Esophagus muscularis mucosa (tissue), 4 donors: ENCODE results near the gene GTF3C5. TPM values are rescaled to one million over a fixed set of nuclear protein-coding genes. Genes with fewer than 3 reads are reported as not detected.

Experiments used
- DNase-seq: peaks from one replicate; pipeline ENCODE4 v3.0.0-alpha.2; 2017; ENCODE audit errors: extremely low spot score
- H3K27ac ChIP-seq, 4 donors: fragments of 200-600 bp; sonication (generic); replicated peaks in 1 of 4; 1 replicate in 3 of 4; 2 replicates in 1 of 4; pipeline ENCODE4 v1.5.1; 2016 to 2019; ENCODE audit warnings: mild to moderate bottlenecking in 1 of 4
- H3K27me3 ChIP-seq, 4 donors: fragments of 200-600 bp; sonication (generic); one replicate each; pipeline versions ENCODE4 v1.5.1 to v1.6.0; 2016 to 2019
- H3K36me3 ChIP-seq, 4 donors: fragments of 200-600 bp; sonication (generic); one replicate each; pipeline ENCODE4 v1.5.1; 2016 to 2019
- H3K4me1 ChIP-seq, 4 donors: fragments of 200-600 bp; sonication (generic); one replicate each; pipeline ENCODE4 v1.5.1; 2016 to 2019
- H3K4me3 ChIP-seq, 4 donors: fragments of 200-600 bp; sonication (generic); 1 replicate in 2 of 4; 2 replicates in 2 of 4; pipeline ENCODE4 v1.5.1; 2016 to 2019; ENCODE audit warnings: mild to moderate bottlenecking in 4 of 4, moderate library complexity in 1 of 4
- H3K9me3 ChIP-seq, 4 donors: fragments of 200-600 bp; sonication (generic); 1 replicate in 3 of 4; 2 replicates in 1 of 4; pipeline ENCODE4 v1.5.1; 2016 to 2019
- EP300 ChIP-seq: sonication (generic); formaldehyde crosslinking; IDR thresholded peaks from one replicate; pipeline ENCODE4 v1.6.1; 2017; ENCODE audit warnings: antibody characterized with exemption
- POLR2A ChIP-seq: fragments of 450-650 bp; IDR thresholded peaks from one replicate; pipeline ENCODE4 v1.6.1; 2017; ENCODE audit warnings: antibody characterized with exemption, moderate library complexity, mild to moderate bottlenecking, low read depth
- POLR2AphosphoS5 ChIP-seq, 2 donors: sonication (generic); formaldehyde crosslinking; IDR thresholded peaks; one replicate each; pipeline ENCODE4 v1.6.1; 2017; ENCODE audit warnings: antibody characterized with exemption in 2 of 2
- WGBS: methylation state at CpG from one replicate; pipeline ENCODE4 v1.1.5; 2018; 5-methylcytosine and 5-hydroxymethylcytosine counted together
- intact Hi-C: fragments of 100-400 bp; cut with DNase I; formaldehyde crosslinking; loops from one replicate; pipeline ENCODE4 v1.15.1; 2023
- total RNA-seq, 4 donors: library from RNA; depleted of rRNA; stranded (reverse); fragments of >200 nt; gene quantifications; one replicate each; pipeline versions ENCODE4 v1.1.0 to v1.2.1, GENCODE V29; 2016
- TF ChIP-seq, protein P1 (sequence below), 3 experiments: fragments of 200-600 bp in 2 of 3; fragments of 450-650 bp in 1 of 3; sonication (generic) in 2 of 3; IDR thresholded peaks; one replicate each; pipeline ENCODE4 v1.5.1; 2017 to 2019; ENCODE audit warnings: antibody characterized with exemption in 3 of 3, mild to moderate bottlenecking in 2 of 3, moderate library complexity in 1 of 3

GTF3C5 gene
- total RNA-seq, 4 donors from 2014 or later: 38.9 to 58.1 (median 42.4) TPM

DNA sequence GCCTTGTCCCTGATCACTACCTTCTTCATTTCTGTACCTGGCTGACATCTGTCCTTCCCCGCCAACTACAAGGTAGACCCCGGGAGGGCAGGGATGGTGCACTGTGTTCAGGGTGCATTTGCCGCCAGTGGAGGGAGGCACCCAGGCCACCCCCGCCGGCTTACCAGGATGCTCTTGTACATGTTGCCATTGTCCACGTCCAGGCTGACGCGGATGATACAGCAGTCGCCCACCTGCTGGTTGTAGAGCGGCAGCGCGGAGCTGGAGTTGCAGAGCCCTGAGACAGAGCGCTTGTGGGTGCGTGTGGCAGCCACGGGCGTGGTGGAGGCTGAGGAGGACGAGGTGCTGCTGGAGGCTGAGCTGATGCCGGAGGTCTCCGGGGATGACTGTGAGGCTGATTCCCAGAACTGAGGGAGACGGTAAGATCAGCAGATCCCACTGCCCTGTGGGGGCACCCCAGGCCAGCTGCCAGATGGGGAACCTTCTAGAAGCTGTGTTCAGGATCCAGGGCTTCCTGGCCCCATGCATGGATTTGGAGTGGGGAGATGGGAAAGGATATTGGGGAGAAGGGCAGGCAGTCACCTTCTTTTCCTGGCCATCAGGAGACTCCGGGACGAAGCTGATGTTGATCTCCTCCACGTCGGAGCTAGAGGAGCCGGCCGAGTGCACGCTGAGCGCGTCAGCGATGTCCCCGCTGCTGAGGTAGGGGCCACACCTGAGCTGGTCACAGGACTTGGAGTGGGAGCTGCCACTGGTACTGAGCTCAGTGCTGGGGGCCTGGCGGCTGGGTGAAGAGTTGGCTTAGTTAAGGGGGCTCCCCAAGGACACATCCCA is 70.8 kb downstream of the GTF3C5 start:
- H3K27ac ChIP-seq: no peak overlapping the region
- no peaks in the 10 kb centered on the region for H3K27me3 ChIP-seq
- WGBS: 94% methylated on average over 27 of the region's 32 CpGs
- H3K4me3 ChIP-seq: no peak overlapping the region
- no peak for DNase-seq
- TF ChIP-seq EP300 (no peak), POLR2A (no peak), POLR2AphosphoS5 (IDR thresholded peaks at IDR 0.05) (no peak)
- TF ChIP-seq, protein P1, sequence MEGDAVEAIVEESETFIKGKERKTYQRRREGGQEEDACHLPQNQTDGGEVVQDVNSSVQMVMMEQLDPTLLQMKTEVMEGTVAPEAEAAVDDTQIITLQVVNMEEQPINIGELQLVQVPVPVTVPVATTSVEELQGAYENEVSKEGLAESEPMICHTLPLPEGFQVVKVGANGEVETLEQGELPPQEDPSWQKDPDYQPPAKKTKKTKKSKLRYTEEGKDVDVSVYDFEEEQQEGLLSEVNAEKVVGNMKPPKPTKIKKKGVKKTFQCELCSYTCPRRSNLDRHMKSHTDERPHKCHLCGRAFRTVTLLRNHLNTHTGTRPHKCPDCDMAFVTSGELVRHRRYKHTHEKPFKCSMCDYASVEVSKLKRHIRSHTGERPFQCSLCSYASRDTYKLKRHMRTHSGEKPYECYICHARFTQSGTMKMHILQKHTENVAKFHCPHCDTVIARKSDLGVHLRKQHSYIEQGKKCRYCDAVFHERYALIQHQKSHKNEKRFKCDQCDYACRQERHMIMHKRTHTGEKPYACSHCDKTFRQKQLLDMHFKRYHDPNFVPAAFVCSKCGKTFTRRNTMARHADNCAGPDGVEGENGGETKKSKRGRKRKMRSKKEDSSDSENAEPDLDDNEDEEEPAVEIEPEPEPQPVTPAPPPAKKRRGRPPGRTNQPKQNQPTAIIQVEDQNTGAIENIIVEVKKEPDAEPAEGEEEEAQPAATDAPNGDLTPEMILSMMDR (IDR thresholded peaks at IDR 0.05): no peak
- intact Hi-C loops: loop anchor here (10.0 kb wide), 1 partner anchor 233 kb away; the partner anchor contains the start of gene SURF6
- peaks cover 0 to 3% (median 0%) of the 10 kb centered on the region in 4 donors for H3K9me3 ChIP-seq
- H3K36me3 ChIP-seq: peaks cover 78 to 100% (median 95%) of the 10 kb centered on the region in 4 donors
- H3K4me1 ChIP-seq: peaks cover 0 to 5% (median 2%) of the 10 kb centered on the region in 4 donors

- 98% methylated on average over 10 of the region's 21 CpGs for WGBS
- Histone ChIP-seq H3K27me3 (no peaks in the 10 kb centered on the region), H3K4me3 (no peak overlapping the region), H3K27ac (no peak overlapping the region), H3K4me1 (peaks cover 0 to 5% (median 2%) of the 10 kb centered on the region in 4 donors), H3K36me3 (peaks cover 79 to 100% (median 97%) of the 10 kb centered on the region in 4 donors), H3K9me3 (no peaks in the 10 kb centered on the region)
- no peak for TF ChIP-seq POLR2AphosphoS5 (IDR thresholded peaks at IDR 0.05)
- TF ChIP-seq, protein P1 (IDR thresholded peaks at IDR 0.05): no peak
- no peak for TF ChIP-seq POLR2A
- no peak for TF ChIP-seq EP300
- intact Hi-C loops: loop anchor here (1.0 to 10.0 kb wide), 2 partner anchors 42 to 232 kb away; partner anchors contain the start of gene SURF6
- DNase-seq: no peak
These were observed 71.6 kb downstream of the GTF3C5 start for GRCh38 chr9:133102190-133103021.

DNA sequence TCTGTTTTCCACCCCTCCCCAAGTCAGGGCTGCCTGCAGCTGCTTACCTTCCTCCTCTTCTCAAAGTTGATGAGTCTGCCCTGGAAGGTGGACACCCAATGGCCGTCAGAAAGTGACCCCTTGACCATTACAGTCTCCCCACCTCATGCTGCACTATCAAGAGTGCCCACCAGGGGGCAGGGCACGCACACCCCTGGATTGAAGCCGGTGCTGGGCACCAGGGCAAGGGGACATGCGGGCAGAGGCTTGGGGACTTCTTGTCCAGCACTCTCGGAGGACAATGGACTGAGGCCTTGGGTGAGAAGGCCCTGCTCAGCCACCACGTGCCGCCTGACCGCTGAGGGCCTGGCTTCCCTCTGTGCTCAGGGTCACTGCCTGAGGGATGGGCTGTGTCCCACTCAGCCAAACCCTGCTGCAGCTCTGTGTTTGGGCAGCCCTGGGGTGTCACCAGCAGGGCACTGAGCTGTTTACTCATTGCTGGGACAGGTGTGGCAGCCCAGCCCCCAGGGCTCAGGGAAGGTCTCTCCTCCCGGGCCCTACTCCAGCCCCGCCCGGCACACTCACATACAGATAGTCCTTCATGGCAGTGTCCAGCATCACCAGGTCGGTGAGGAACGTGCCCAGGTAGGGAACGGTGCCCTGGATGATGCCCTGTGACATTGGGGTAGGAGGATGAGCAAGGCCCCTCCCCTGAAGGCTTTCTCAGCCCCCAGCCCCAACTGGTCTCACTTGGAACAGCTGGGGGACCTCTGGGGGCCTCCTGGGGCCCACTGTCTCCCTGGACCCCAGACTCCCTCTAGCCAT is 72.6 kb downstream of the GTF3C5 start:
- Histone ChIP-seq H3K9me3 (no peaks in the 10 kb centered on the region), H3K4me1 (peaks cover 0 to 5% (median 2%) of the 10 kb centered on the region in 4 donors), H3K36me3 (peaks cover 80 to 100% (median 97%) of the 10 kb centered on the region in 4 donors), H3K27me3 (no peaks in the 10 kb centered on the region), H3K27ac (no peak overlapping the region), H3K4me3 (no peak overlapping the region)
- TF ChIP-seq POLR2AphosphoS5 (IDR thresholded peaks at IDR 0.05): peak; percentile 15 to 69
- TF ChIP-seq, protein P1 (IDR thresholded peaks at IDR 0.05): peak; percentile 96 to 97 (median 97)
- TF ChIP-seq POLR2A: no peak
- no peak for DNase-seq
- intact Hi-C loops: loop anchor here (1.0 to 10.0 kb wide), 2 partner anchors 41 to 231 kb away; partner anchors contain the start of gene SURF6
- 60% methylated on average over 5 of the region's 14 CpGs for WGBS

DNA sequence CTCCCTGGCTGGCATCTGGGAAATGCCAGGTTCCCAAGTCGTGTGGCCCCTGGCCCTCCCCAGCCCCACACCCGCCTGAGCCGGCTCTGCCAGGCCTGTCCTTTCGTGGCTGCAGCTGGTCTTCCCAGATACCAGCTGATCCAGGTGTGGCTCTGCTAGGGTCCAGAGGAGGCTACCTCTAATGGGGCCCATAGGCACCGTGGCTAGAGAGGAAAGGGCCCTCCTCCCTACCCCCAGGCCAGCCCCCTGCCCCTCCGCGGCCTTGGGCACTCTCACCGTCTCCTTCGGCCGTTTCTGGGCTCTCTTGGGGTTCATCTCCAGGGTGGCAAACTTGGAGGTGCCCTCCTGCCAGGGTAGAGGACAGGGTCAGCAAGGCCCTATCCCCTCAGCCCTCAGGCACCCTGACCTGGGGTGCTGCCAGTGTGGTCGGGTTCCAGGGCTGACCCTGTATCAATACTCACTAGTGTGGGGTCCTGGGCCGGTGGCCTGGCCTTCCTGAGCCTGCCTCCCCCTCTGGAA is 73.2 kb downstream of the GTF3C5 start:
- intact Hi-C loops: loop anchor here (1.0 to 10.0 kb wide), 2 partner anchors 40 to 231 kb away; partner anchors contain the start of gene SURF6
- Histone ChIP-seq H3K4me3 (no peak overlapping the region), H3K9me3 (no peaks in the 10 kb centered on the region), H3K27ac (no peak overlapping the region), H3K4me1 (peaks cover 0 to 5% (median 2%) of the 10 kb centered on the region in 4 donors), H3K27me3 (no peaks in the 10 kb centered on the region), H3K36me3 (peaks cover 79 to 100% (median 97%) of the 10 kb centered on the region in 4 donors)
- 77% methylated on average over 8 of the region's 12 CpGs for WGBS
- no peak for DNase-seq
- TF ChIP-seq EP300 (no peak), POLR2AphosphoS5 (IDR thresholded peaks at IDR 0.05) (no peak), POLR2A (no peak)
- TF ChIP-seq, protein P1 (IDR thresholded peaks at IDR 0.05): no peak
